ENCODE results near the gene CFAP157.

The CFAP157 gene

GRCh38 chr9:127716412-127716811, 9.6 kb downstream of the CFAP157 start:
- DNase-seq = no peak

GRCh38 chr9:127717766-127718165, 11.0 kb downstream of the CFAP157 start:
- DNase-seq = no peak

- DNase-seq = no peak
Measured at GRCh38 chr9:127720031-127720864, 13.5 kb downstream of the CFAP157 start.

- DNase-seq = no peak
Measured at GRCh38 chr9:127720865-127721227, 14.1 kb downstream of the CFAP157 start.

GRCh38 chr9:127721391-127721821, 14.6 kb downstream of the CFAP157 start:
- DNase-seq = peak; percentile 43

- DNase-seq = peak; percentile 26
Measured at GRCh38 chr9:127722055-127722745, 15.4 kb downstream of the CFAP157 start.

- DNase-seq = no peak
Measured at GRCh38 chr9:127723013-127723412, 16.2 kb downstream of the CFAP157 start.

- DNase-seq = no peak
Measured at GRCh38 chr9:127723444-127723843, 16.7 kb downstream of the CFAP157 start.

- DNase-seq = peak; percentile 25
Measured at GRCh38 chr9:127724012-127724411, 17.2 kb downstream of the CFAP157 start.

GRCh38 chr9:127726871-127727270, 20.1 kb downstream of the CFAP157 start:
- DNase-seq = no peak

- DNase-seq = no peak
Measured at GRCh38 chr9:127728808-127729207, 22.0 kb downstream of the CFAP157 start.

GRCh38 chr9:127729522-127730256, 22.9 kb downstream of the CFAP157 start:
- no peak for DNase-seq

GRCh38 chr9:127730262-127730661, 23.5 kb downstream of the CFAP157 start:
- no peak for DNase-seq

- DNase-seq = no peak
Measured at GRCh38 chr9:127730799-127731410, 24.1 kb downstream of the CFAP157 start.

GRCh38 chr9:127731938-127732337, 25.1 kb downstream of the CFAP157 start:
- no peak for DNase-seq

- no peak for DNase-seq
Measured at GRCh38 chr9:127732444-127732843, 25.7 kb downstream of the CFAP157 start.

- no peak for DNase-seq
Measured at GRCh38 chr9:127733614-127734013, 26.8 kb downstream of the CFAP157 start.

GRCh38 chr9:127734247-127734746, 27.5 kb downstream of the CFAP157 start:
- DNase-seq = no peak

GRCh38 chr9:127734747-127735529, 28.1 kb downstream of the CFAP157 start, which contains the start of gene TOR2A:
Gene TOR2A, minus strand, starts transcription at chr9:127735294. Its CDS starts 24 bp downstream, at chr9:127735270.
- DNase-seq = peak; percentile 98

GRCh38 chr9:127735530-127736185, 28.9 kb downstream of the CFAP157 start:
- no peak for DNase-seq

- DNase-seq = no peak
Measured at GRCh38 chr9:127738666-127739065, 31.9 kb downstream of the CFAP157 start.
